ENCODE measurements around the gene DNAJC17.

Gene DNAJC17

DNA sequence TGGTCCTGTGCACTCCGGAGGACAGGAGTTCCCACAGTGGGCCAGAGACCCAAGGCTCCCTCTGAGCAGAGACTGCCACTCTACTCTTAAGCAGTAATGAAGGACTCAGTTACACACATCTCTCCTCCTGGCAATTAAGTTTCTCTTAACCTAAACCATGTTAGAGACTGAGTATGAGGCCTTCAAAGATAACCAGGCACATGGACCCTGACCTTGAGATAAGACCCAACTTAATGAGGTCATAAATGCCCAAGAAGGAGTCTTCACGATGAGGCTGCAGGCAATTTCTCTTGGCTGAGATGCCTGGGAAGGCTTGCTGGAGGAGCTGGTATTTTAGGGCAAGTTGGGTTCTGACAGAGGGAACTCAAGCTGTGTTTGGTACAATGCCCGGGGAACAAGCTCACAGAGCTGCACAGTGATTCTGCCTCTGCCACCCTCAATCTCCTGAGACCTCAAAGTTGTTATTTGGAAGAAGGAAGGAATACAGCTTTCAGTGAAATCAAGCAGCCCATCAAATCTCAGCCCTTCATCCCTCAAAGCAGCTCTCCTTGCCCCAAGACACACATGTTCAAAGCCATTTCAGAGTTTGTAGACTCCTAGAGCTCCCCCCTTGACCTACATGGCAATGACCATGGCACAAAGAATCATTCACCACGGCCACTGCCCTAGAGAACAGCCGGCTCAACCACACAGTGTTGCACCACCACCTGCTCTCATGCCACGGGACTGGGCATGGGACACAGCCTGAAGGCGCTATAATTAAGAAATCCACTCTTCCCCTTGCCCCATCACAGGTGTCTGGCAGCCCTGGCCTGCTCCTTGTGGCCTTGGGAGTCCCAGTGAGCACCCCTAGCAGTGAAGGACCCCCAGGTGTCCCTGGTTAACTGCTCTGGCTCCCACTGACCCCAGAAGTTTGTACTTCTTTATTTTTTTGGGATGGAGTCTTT is 59.3 kb downstream of the DNAJC17 start:
- DNase-seq (no peak), ATAC-seq (no peak)
- H3K9me3 Mint-ChIP-seq = no peaks in the 10 kb centered on the region
- H3K4me3 Mint-ChIP-seq = no peak overlapping the region
- H3K27ac Mint-ChIP-seq = peak overlapping the region in 1 of 2 donors; percentile 95
- H3K27me3 Mint-ChIP-seq = no peaks in the 10 kb centered on the region
- H3K4me1 Mint-ChIP-seq = peaks cover 50% of the 10 kb centered on the region

GRCh38 chr15:40746916-40747418 is 60.3 kb downstream of the DNAJC17 start:
- H3K27ac Mint-ChIP-seq = peak overlapping the region in 1 of 2 donors; percentile 12
- H3K9me3 Mint-ChIP-seq = no peaks in the 10 kb centered on the region
- H3K4me1 Mint-ChIP-seq = peaks cover 47% of the 10 kb centered on the region
- H3K27me3 Mint-ChIP-seq = no peaks in the 10 kb centered on the region
- no peak for DNase-seq
- H3K4me3 Mint-ChIP-seq = no peak overlapping the region
- no peak for ATAC-seq

DNA sequence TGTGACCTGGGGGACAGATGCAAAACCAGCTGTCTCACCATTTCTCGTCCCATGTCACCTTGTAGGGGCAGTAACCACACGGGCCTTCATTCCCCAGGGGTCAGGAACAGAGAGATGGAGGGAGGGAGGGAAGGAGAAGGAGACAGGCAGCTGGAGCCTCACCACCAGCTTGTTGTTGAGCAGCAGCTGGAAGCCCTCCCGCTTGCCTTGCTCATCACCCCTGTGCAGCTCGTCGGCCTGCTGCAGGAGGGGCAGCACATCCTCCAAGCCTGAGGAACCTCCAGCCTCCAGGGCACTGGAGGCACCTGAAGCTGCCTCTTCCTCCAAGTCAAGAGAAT is 62.5 kb downstream of the DNAJC17 start:
- Mint-ChIP-seq H3K9me3 (no peaks in the 10 kb centered on the region), H3K27me3 (no peaks in the 10 kb centered on the region), H3K27ac (peak overlapping the region; percentile 52 to 80), H3K4me1 (peaks cover 41% of the 10 kb centered on the region), H3K4me3 (no peak overlapping the region)
- ATAC-seq (no peak), DNase-seq (no peak)

DNA sequence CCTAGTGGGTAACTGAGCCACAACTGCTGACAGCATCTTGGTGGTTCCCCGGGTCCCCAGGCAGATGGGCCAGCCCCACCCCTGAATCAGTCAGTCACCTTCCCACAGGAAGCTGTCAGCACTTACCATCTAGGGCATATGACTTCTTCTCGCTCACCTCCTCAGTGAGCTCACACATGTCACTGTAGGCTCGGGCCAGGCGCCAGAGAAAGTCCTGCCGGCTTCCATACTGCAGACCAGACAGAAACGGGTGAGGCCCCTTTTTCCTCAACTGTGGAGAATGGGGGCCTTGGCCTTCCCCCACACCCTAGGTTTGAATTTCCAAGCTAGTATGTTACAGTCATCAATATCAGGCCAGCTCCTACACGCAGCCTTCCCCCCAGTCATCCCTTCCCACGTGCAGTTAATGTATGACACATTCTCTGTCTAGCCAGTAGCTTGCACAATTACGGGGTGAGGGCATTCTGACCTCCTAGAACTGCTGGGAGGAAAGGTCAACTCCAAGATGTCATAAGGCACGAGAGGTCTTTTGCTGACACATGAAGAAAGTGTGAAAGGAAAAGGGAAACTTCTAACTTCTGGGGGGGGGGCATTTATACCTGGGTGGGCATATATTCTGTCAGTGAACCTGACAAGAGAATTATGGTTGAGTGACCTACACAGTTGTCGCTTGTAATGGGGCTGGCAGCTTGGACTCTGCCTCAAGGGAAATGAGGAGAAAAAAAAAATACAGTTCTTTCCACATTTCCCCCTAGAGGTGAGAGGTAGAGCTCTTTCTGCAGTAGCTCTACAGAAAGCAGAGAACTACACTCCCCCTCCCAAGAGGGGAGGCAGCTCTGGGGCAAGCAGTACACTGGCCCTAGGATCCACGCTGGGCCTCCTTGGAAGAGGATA is 63.1 kb downstream of the DNAJC17 start:
- H3K4me3 Mint-ChIP-seq = peak overlapping the region; percentile 41 to 57
- H3K27ac Mint-ChIP-seq = peak overlapping the region; percentile 72 to 80
- DNase-seq (peak in 1 of 2 donors; percentile 72), ATAC-seq (peak; percentile 97)
- no peaks in the 10 kb centered on the region for H3K9me3 Mint-ChIP-seq
- H3K4me1 Mint-ChIP-seq = peaks cover 41% of the 10 kb centered on the region
- H3K27me3 Mint-ChIP-seq = no peaks in the 10 kb centered on the region

- Mint-ChIP-seq H3K9me3 (no peaks in the 10 kb centered on the region), H3K4me1 (peaks cover 41% of the 10 kb centered on the region), H3K27me3 (no peaks in the 10 kb centered on the region), H3K4me3 (peak overlapping the region in 1 of 2 donors; percentile 57), H3K27ac (peak overlapping the region in 1 of 2 donors; percentile 46)
- ATAC-seq (peak; percentile 63), DNase-seq (peak in 1 of 2 donors; percentile 41)
Measured at GRCh38 chr15:40743485-40743901, 63.8 kb downstream of the DNAJC17 start.

GRCh38 chr15:40739854-40740253 is 67.4 kb downstream of the DNAJC17 start:
- DNase-seq = no peak
- Mint-ChIP-seq H3K4me1 (peaks cover 25% of the 10 kb centered on the region), H3K4me3 (no peak overlapping the region), H3K9me3 (no peaks in the 10 kb centered on the region), H3K27ac (peak overlapping the region in 1 of 2 donors; percentile 48), H3K27me3 (no peaks in the 10 kb centered on the region)
- ATAC-seq = no peak

DNA sequence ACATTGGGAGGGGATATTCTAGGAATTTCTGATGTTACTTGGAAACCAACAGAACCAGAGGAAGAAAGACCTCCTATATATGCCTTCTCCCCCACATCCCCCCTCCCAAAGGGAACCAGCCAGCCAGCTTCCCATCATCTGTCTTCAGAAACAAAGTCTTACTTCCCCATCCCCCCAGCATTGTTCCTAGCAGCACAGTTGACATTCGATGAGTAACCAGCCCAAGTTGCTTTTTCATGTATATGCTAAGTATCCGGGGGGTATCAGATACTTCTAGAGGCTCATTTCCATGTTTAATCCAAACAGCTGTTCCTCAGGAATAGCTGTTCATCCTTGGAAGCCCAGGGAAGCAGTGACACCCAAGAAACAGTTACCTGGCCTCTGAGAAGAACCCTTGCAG is 68.2 kb downstream of the DNAJC17 start:
- Mint-ChIP-seq H3K4me3 (no peak overlapping the region), H3K9me3 (no peaks in the 10 kb centered on the region), H3K27me3 (no peaks in the 10 kb centered on the region), H3K27ac (no peak overlapping the region), H3K4me1 (peaks cover 17% of the 10 kb centered on the region)
- no peak for ATAC-seq
- no peak for DNase-seq

- Mint-ChIP-seq H3K9me3 (no peaks in the 10 kb centered on the region), H3K27ac (no peak overlapping the region), H3K27me3 (no peaks in the 10 kb centered on the region), H3K4me1 (no peaks in the 10 kb centered on the region), H3K4me3 (no peak overlapping the region)
- DNase-seq (no peak), ATAC-seq (no peak)
Measured at GRCh38 chr15:40737048-40737447, 70.2 kb downstream of the DNAJC17 start.

DNA sequence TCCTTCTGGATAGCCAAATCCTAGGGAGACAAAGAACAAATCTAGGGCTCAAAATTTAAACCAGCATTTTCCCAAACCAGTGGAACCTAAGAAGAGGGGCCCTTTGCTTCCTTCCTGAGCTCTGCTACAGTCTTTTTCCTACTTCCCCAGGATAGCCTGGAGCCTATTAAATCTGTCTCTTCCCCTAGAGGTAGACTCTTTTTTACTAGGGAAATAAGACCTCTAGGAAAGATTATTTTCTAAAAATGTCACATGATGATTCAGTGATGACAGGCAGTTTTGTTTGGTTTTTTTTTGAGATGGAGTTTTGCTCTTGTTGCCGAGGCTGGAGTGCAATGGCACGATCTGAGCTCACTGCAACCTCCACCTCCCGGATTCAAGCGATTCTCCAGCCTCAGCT is 70.7 kb downstream of the DNAJC17 start:
- Mint-ChIP-seq H3K4me3 (no peak overlapping the region), H3K27me3 (no peaks in the 10 kb centered on the region), H3K9me3 (no peaks in the 10 kb centered on the region), H3K27ac (peak overlapping the region; percentile 13 to 19), H3K4me1 (peaks cover 3% of the 10 kb centered on the region)
- no peak for DNase-seq
- no peak for ATAC-seq

- Mint-ChIP-seq H3K4me3 (no peak overlapping the region), H3K27me3 (no peaks in the 10 kb centered on the region), H3K27ac (peak overlapping the region; percentile 16 to 31), H3K4me1 (peaks cover 11% of the 10 kb centered on the region), H3K9me3 (no peaks in the 10 kb centered on the region)
- no peak for DNase-seq
- ATAC-seq = no peak
Measured at GRCh38 chr15:40731034-40731433, 76.2 kb downstream of the DNAJC17 start.

GRCh38 chr15:40723919-40724318 is 83.4 kb downstream of the DNAJC17 start:
- H3K4me3 Mint-ChIP-seq = no peak overlapping the region
- DNase-seq (no peak), ATAC-seq (no peak)
- H3K27ac Mint-ChIP-seq = no peak overlapping the region
- no peaks in the 10 kb centered on the region for H3K27me3 Mint-ChIP-seq
- H3K9me3 Mint-ChIP-seq = no peaks in the 10 kb centered on the region
- H3K4me1 Mint-ChIP-seq = peaks cover 23% of the 10 kb centered on the region

DNA sequence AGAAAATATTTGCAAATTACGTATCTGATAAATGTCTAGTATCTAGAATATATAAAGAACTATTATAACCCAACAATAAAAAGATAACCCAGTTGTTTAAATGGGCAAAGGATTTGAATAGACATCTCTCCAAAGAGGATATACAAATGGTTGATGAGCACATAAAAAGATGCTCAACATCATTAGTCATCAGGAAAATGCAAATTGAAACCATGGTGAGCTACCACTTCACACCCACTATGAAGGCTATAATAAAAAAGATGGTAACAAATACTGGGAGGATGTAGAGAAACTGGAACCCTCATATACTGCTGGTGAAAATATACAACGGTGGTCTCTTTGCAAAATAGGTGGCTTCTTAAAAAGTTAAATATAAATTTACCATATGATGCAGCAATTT is 84.3 kb downstream of the DNAJC17 start:
- no peak overlapping the region for H3K27ac Mint-ChIP-seq

DNA sequence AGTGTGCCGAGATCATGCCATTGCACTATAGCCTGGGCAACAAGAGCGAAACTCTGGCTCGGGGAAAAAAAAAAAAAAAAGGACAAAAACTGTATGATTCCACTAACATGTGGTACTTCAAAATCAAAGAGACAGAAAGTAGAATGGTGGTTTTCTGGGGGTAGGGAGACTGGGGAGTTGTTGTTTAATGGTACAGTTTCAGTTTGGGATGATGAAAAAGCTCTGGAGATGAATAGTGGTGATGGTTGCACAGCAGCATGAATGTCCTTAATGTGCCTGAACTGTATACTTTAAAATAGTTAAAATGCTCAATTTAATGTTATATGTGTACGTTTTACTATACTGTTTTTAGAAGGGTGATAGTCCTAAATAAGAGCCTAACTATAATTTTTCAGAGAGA is 84.9 kb downstream of the DNAJC17 start:
- H3K4me1 Mint-ChIP-seq = peaks cover 23% of the 10 kb centered on the region
- no peaks in the 10 kb centered on the region for H3K9me3 Mint-ChIP-seq

More for the DNA sequence above, 84.3 kb downstream of the DNAJC17 start:
- Mint-ChIP-seq H3K9me3 (no peaks in the 10 kb centered on the region), H3K27me3 (no peaks in the 10 kb centered on the region), H3K4me3 (no peak overlapping the region), H3K4me1 (peaks cover 23% of the 10 kb centered on the region)
- DNase-seq (no peak), ATAC-seq (peak; percentile 76)

DNA sequence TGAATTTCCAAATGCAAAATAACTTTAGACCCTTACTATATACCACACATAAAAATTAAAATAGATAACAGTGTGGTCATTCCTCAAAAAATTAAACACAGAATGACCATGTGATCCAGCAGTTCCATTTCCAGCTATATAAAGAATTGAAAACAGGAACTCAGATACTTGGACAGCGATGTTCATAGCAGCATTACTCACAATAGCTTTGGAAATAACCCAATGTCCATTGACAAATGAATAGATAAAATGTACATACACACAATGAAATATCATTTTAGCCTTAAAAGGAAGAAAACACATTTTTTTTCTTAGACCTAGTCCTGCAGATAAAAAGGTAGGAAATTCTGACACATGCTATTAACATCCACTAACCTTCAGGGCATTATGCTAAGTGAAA is 85.6 kb downstream of the DNAJC17 start:
- H3K27me3 Mint-ChIP-seq = no peaks in the 10 kb centered on the region
- DNase-seq (no peak), ATAC-seq (no peak)
- no peaks in the 10 kb centered on the region for H3K9me3 Mint-ChIP-seq
- no peak overlapping the region for H3K27ac Mint-ChIP-seq
- peaks cover 23% of the 10 kb centered on the region for H3K4me1 Mint-ChIP-seq
- H3K4me3 Mint-ChIP-seq = no peak overlapping the region

More for the DNA sequence above, 84.9 kb downstream of the DNAJC17 start:
- peak overlapping the region in 1 of 2 donors; percentile 6 for H3K4me3 Mint-ChIP-seq
- no peaks in the 10 kb centered on the region for H3K27me3 Mint-ChIP-seq
- ATAC-seq (peak; percentile 61), DNase-seq (no peak)
- H3K27ac Mint-ChIP-seq = no peak overlapping the region

DNA sequence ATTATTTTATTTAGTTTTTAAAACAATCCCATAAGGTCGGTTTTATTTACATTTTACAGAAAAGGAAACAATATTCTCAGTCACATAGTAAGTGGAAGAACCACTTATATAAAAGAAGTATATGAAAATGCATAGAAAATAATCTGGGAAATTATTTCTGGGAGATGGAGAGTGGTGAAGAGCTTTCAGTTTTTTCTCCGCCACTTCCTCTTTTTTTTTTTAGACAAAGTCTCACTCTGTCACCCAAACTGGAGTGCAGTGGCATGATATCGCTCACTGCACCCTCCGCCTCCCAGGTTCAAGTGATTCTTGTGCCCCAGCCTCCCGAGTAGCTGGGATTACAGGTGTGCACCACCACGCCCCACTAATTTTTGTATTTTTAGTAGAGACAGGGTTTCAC is 91.1 kb downstream of the DNAJC17 start:
- H3K27ac Mint-ChIP-seq = no peak overlapping the region
- peaks cover 6% of the 10 kb centered on the region for H3K4me1 Mint-ChIP-seq
- no peak overlapping the region for H3K4me3 Mint-ChIP-seq
- H3K9me3 Mint-ChIP-seq = no peaks in the 10 kb centered on the region
- DNase-seq (no peak), ATAC-seq (no peak)
- no peaks in the 10 kb centered on the region for H3K27me3 Mint-ChIP-seq

Measured in stimulated activated naive CD8-positive, alpha-beta T cell treated with anti-CD3 and anti-CD28 coated beads, Interleukin-15, amount 100 ng/mL, for 72 hours (primary cell).